ENCODE results near the gene TH. TPM values are rescaled to one million over a fixed set of nuclear protein-coding genes. Genes with fewer than 3 reads are reported as not detected.

The TH gene
- total and polyA plus RNA-seq, 9 donors = 0.12 to 4.1 (median 0.97) TPM; not detected in 2

DNA sequence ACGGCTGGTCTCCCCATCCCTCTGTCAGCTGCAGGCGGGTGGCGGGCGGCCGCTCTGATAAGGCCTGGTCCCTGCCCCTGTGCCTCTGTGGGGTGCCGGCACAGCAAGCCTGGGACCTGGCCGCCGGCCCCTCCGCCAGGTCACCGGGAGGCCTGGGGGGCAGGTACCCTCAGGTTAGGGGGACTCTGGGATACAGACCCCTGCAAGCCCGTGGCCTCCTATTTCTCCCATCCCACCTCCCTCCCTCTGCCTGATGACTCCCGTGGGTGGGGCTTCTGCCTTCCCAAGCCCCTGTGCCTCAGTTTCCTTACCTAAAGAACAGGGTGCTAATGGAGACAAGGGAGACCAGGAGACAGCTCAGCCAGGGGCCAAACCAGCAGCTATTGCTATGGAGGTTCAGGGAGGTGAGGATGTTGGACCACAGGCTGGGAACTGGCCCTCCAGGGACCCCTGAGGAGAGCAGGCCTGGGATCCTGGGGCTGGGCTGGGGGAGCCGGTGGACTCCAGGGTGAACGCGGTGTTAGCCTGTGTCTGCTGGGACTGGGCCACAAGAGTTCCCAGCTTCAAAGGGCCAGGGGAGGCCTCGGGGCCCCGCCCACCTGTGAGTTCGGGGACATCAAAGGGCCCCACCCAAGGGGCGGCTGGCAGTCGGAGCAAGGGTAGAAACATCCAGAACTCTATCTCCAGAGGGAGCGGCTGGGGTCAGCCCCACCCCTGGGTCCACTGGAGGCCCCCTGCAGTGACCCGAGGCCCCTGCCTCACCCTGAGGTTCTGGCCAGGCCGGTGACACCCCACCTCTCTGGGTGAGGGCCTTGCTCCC is 32.0 kb upstream of the TH start:
- intact Hi-C loops (cut with DNase I) = loop anchor here in 1 of 4 donors (10.0 kb wide), 1 partner anchor 711 kb away; no protein-coding TSS in a partner anchor

DNA sequence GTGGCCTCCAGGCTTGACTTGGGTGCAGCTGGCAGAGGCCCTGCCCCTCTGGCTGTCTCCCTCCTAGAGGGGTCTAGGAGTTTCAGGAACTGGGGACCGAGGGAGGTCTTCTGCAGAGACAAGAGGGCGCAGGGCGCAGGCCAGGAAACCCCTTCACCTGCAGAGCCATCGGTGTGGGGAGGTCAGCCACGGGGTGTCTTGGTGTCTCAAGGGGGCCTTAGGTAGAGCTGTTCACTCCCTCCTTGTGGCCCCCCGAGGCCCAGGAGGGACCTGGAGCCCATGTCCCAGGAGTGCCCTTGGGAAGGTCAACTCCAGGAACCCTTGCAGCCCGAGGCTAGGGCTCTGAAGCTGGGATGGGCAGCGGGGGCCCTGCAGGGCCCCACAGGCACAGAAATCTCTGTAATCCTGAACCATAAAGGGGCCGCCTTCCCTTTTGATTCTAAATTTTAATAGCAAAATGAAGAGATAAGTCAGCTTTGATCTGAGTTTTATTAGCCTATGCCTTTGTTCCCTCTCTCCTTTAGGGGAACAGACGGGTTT is 31.4 kb upstream of the TH start:
- Histone ChIP-seq H3K4me1 (ENCODE audit: insufficient read depth) (no peaks in the 10 kb centered on the region), H3K36me3 (no peaks in the 10 kb centered on the region), H3K27ac (no peak overlapping the region), H3K27me3 (no peaks in the 10 kb centered on the region), H3K4me3 (no peak overlapping the region), H3K9me3 (no peaks in the 10 kb centered on the region)
- WGBS, 3 donors = 76 to 83% (median 77%) methylated on average over 10 of the region's 10 CpGs
- intact Hi-C loops (cut with DNase I) = loop anchor here in 1 of 4 donors (10.0 kb wide), 1 partner anchor 712 kb away; no protein-coding TSS in a partner anchor
- peak in 1 of 5 donors; percentile 27 for DNase-seq
- TF ChIP-seq, protein P1, sequence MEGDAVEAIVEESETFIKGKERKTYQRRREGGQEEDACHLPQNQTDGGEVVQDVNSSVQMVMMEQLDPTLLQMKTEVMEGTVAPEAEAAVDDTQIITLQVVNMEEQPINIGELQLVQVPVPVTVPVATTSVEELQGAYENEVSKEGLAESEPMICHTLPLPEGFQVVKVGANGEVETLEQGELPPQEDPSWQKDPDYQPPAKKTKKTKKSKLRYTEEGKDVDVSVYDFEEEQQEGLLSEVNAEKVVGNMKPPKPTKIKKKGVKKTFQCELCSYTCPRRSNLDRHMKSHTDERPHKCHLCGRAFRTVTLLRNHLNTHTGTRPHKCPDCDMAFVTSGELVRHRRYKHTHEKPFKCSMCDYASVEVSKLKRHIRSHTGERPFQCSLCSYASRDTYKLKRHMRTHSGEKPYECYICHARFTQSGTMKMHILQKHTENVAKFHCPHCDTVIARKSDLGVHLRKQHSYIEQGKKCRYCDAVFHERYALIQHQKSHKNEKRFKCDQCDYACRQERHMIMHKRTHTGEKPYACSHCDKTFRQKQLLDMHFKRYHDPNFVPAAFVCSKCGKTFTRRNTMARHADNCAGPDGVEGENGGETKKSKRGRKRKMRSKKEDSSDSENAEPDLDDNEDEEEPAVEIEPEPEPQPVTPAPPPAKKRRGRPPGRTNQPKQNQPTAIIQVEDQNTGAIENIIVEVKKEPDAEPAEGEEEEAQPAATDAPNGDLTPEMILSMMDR (IDR thresholded peaks at IDR 0.05) = no peak
- TF ChIP-seq POLR2A (IDR thresholded peaks at IDR 0.05) (no peak), EP300 (IDR thresholded peaks at IDR 0.05) (no peak)

More for the DNA sequence above, 32.0 kb upstream of the TH start:
- TF ChIP-seq, protein P1 (IDR thresholded peaks at IDR 0.05) = no peak
- TF ChIP-seq POLR2A (IDR thresholded peaks at IDR 0.05) (no peak), EP300 (IDR thresholded peaks at IDR 0.05) (no peak)
- Histone ChIP-seq H3K4me3 (no peak overlapping the region), H3K36me3 (no peaks in the 10 kb centered on the region), H3K27me3 (no peaks in the 10 kb centered on the region), H3K27ac (no peak overlapping the region), H3K4me1 (ENCODE audit: insufficient read depth) (no peaks in the 10 kb centered on the region), H3K9me3 (no peaks in the 10 kb centered on the region)
- peak in 1 of 5 donors; percentile 26 for DNase-seq
- 80 to 83% (median 82%) methylated on average over 20 to 23 of the region's 23 CpGs for WGBS, 3 donors

DNA sequence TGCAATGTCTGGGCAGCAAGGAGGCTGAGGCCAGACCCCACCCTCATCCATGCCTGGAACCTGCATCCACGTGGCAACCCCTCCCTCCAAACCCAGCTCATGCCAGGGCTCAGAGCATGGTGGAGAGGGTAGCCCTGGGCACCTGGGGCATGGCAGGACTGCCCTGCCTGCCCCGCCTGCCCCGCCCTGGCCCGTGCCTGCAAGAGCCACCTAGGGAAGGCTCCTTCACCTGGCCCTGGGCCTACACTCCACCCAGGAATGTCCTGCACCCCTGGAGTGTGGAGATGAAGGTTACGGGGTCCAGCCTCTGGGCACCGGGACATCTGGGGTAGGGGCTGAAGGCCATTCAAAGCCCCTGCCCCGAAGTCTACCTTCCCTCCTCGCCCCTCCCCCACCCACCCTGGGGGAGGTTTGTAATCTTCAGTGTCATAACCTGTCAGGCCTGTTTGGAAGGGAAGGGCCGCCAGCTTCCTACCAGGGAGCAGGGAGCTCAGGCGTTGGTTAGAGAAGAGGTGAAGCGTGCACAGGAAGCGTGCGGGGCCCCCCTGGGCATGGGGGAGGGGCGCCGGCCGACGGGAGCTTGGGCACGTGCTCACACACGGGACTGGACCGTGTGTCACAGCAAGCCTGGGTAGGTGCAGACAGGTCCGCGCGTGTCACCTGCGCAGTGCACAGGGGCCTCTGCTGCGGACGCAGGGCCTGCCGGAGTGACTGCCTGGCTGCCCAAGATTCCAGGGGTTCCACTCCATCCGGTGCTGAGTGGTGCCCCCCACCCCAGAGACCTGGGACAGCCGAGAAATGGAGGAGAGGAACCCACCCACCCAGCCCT is 30.7 kb upstream of the TH start:
- Histone ChIP-seq H3K4me1 (ENCODE audit: insufficient read depth) (no peaks in the 10 kb centered on the region), H3K4me3 (no peak overlapping the region), H3K36me3 (no peaks in the 10 kb centered on the region), H3K9me3 (no peaks in the 10 kb centered on the region), H3K27ac (no peak overlapping the region), H3K27me3 (no peaks in the 10 kb centered on the region)
- WGBS, 3 donors = 68 to 72% (median 70%) methylated on average over 28 to 29 of the region's 29 CpGs
- TF ChIP-seq EP300 (IDR thresholded peaks at IDR 0.05) (no peak), POLR2A (IDR thresholded peaks at IDR 0.05) (no peak)
- TF ChIP-seq, protein P1 (IDR thresholded peaks at IDR 0.05) = no peak
- DNase-seq = peak in 1 of 5 donors; percentile 27
- intact Hi-C loops (cut with DNase I) = loop anchor here in 1 of 4 donors (10.0 kb wide), 1 partner anchor 713 kb away; no protein-coding TSS in a partner anchor

DNA sequence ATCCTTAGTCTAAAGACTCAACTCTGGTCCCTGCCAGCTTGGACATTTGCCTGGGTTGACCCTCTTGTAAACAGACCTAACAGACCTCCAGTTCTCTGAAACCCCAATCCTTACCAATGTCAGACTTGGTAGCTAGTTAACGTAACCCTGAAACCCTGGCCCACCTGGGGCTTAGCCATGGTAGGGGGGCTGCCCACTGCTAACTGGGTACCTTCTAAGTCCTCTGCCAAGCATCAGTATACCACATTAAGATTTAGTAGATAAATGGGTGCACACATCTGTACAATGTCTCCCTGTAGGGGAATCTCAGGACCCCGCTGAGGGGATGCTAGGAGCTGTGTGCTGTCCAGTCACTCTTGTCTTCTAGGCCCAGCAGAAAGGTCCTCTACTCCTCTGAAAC is 29.9 kb upstream of the TH start:
- no peak for TF ChIP-seq EP300 (IDR thresholded peaks at IDR 0.05)
- TF ChIP-seq POLR2A (IDR thresholded peaks at IDR 0.05) = no peak
- TF ChIP-seq, protein P1 (IDR thresholded peaks at IDR 0.05) = no peak
- DNase-seq = no peak
- intact Hi-C loops (cut with DNase I) = loop anchor here in 2 of 4 donors (2.0 to 10.0 kb wide), 2 partner anchors 97 to 713 kb away; no protein-coding TSS in a partner anchor

More for the DNA sequence above, 29.9 kb upstream of the TH start:
- Histone ChIP-seq H3K4me1 (ENCODE audit: insufficient read depth) (no peaks in the 10 kb centered on the region), H3K27ac (no peak overlapping the region), H3K9me3 (no peaks in the 10 kb centered on the region), H3K4me3 (no peak overlapping the region), H3K27me3 (no peaks in the 10 kb centered on the region), H3K36me3 (no peaks in the 10 kb centered on the region)
- 68 to 100% (median 95%) methylated on average over 2 of the region's 2 CpGs for WGBS, 3 donors

Measured in ovary (tissue), 9 donors.